B cell (primary cell): Measurements from ENCODE around the gene SLC19A1.

ENCODE experiments used
- CTCF ChIP-seq: fragments of 200-600 bp; IDR thresholded peaks from one replicate; pipeline ENCODE4 v1.8.0; 2022; ENCODE audit warnings: antibody characterized with exemption, mild to moderate bottlenecking
- EZH2 ChIP-seq: IDR thresholded peaks from 2 replicates; pipeline ENCODE4 v1.6.1; 2012; ENCODE audit warnings: borderline replicate concordance, low read depth, mild to moderate bottlenecking, moderate library complexity, low read length; ENCODE audit not compliant: insufficient read depth, poor library complexity, severe bottlenecking

GRCh38 chr21:45508607-45509565, 33.4 kb downstream of the SLC19A1 start:
- TF ChIP-seq CTCF (no peak), EZH2 (no peak)
